Activated effector memory CD4-positive, alpha-beta T cell treated with Interleukin-2 at 50 U/mL for 16 hours (primary cell): ENCODE data around the gene EGLN2.
"Not testable (repeated sequence)": the region's sequence is repeated elsewhere in the genome, so short reads cannot be mapped to it uniquely, and the experiment has no call there.

Experiments used
- DNase-seq: peaks from one replicate; pipeline ENCODE4 v3.0.0-alpha.2; 2020

The EGLN2 gene

GRCh38 chr19:40819479-40820234 is 20.7 kb downstream of the EGLN2 start:
- peak; percentile 52 for DNase-seq

DNA sequence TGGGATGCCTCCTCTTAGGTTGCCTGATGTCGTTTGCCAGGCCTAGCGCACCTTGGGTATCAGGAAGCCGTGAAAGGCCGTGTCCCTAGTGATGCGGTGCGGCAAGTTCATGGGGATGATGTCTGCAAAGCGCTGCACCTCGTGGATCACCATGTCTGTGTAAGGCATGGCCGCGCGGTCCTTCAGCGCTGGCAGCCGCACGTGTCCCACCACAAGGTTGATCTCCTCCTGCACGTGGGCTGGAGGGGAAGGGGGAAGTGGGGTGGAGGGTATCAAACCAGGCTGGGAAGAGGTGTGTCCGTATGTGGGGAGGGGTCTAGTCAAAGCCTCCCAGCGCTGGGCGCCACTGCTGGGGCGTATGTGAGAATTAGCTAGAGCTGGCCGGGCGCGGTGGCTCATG is 23.2 kb downstream of the EGLN2 start:
- no peak for DNase-seq

GRCh38 chr19:40822704-40823553 is 23.9 kb downstream of the EGLN2 start:
- not testable (repeated sequence) for DNase-seq

DNA sequence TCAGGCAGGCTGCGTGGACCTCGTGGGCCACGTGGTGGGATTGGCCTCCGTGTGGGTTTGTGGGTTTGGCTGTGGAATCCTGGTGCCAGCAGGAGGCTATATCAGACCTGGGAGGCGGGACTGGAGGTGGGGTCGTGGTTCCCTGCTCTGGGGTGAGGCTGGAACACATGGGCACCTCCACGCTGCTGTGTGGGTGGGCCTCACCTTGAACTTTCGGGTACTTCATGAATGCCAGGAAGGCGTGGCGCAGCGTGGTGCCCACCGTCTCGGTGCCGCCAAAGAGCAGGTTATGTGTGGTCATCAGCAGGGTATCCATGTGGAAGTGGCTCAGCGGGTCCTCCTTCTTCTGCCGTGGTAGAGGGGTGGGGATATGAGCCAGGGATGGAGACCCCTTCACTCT is 25.9 kb downstream of the EGLN2 start:
- DNase-seq, result not testable (repeated sequence)

GRCh38 chr19:40825460-40826095 is 26.6 kb downstream of the EGLN2 start:
- DNase-seq, result not testable (repeated sequence)

GRCh38 chr19:40826312-40826698 is 27.3 kb downstream of the EGLN2 start:
- DNase-seq, result not testable (repeated sequence)

GRCh38 chr19:40826699-40827385 is 27.9 kb downstream of the EGLN2 start:
- DNase-seq, result peak; percentile 64

- DNase-seq, result no peak
These were observed 28.6 kb downstream of the EGLN2 start for GRCh38 chr19:40827386-40828247.

DNA sequence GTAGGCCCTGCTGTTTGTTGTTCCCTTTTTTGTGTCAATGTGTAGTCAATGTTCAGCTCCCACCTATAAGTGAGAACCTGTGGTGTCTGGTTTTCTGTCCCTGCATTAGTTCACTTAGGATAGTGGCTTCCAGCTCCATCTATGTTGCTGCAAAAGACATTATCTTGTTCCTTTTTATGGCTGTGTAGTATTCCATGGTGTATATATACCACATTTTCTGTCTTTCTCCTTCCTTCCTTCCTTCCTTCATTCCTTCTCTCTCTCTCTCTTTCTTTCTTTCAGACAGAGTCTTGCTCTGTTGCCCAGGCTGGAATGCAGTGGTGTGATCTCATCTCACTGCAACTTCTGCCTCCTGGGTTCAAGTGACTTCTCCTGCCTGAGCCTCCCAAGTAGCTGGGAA is 30.2 kb downstream of the EGLN2 start:
- DNase-seq, result no peak

- DNase-seq, result not testable (repeated sequence)
These were observed 31.8 kb downstream of the EGLN2 start for GRCh38 chr19:40830741-40831140.

GRCh38 chr19:40831502-40832430 is 32.8 kb downstream of the EGLN2 start:
- DNase-seq, result no peak

GRCh38 chr19:40832431-40832790 is 33.4 kb downstream of the EGLN2 start:
- not testable (repeated sequence) for DNase-seq

- DNase-seq, result not testable (repeated sequence)
These were observed 34.9 kb downstream of the EGLN2 start for GRCh38 chr19:40833728-40834533.

- DNase-seq, result no peak
These were observed 37.9 kb downstream of the EGLN2 start for GRCh38 chr19:40836754-40837429.

DNA sequence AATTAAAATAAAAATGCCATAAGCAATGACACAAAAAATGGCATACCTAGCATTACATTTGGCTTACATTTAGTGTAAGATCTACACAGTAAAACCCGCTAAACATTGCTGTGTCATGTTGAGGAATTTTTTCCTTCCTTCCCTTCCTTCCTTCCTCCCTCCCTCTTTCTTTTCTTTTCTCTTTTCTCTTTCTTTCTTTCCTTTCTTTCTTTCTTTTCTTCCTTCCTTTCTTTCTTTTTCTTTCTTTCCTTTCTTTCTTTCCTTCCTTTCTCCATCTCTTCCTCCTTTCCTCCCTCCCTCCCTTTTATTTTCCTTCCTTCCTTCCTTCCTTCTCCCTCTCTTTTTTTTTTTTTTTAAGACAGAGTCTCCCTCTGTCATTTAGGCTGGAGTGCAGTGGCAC is 39.5 kb downstream of the EGLN2 start:
- not testable (repeated sequence) for DNase-seq

DNA sequence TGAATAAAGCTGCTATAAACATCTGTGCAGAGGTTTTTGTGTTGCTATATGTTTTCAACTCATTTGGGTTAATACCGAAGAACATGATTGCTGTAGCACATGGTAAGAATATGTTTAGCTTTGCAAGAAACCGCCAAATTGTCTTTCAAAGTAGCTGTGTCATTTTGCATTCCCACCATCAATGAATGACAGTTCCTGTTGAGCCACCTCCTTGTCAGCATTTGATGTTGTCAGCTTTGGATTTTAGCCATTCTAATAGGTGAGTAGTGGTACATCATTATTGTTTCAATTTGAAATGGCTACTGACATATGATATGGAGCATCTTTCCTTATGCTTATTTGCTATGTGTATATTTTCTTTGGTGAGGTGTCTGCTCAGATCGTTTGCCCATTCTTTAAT is 43.0 kb downstream of the EGLN2 start:
- not testable (repeated sequence) for DNase-seq

DNA sequence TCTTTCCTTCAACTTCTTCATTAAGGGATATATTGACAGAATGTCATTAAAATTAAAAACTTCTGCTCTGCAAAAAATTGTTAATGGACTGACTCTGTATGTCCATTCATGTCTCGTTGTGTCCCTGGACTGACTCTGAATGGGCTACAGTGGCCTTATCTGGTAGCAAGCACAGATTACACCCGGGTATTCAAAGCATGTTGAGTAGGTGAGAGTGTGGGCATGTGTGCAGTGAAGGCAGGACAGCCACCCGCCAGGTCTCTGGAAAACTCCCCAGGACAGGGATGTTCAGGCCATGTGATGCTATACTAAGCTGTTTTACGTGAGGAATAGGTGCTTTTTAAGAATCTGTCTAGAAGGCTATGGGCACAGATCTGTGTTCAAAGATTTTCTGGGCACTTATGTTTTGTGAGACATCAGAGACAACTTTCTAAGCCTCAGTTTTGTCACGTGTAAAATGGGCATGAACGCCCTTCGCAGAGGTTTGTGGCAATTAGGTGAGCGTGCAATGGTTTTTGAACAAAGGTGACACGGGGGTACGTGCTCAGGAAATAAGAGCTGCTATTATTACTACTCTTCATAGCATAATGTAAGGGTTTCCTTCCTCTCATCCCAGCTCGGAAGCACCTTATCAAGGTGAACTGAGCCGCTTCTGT is 44.1 kb downstream of the EGLN2 start:
- DNase-seq, result not testable (repeated sequence)

DNA sequence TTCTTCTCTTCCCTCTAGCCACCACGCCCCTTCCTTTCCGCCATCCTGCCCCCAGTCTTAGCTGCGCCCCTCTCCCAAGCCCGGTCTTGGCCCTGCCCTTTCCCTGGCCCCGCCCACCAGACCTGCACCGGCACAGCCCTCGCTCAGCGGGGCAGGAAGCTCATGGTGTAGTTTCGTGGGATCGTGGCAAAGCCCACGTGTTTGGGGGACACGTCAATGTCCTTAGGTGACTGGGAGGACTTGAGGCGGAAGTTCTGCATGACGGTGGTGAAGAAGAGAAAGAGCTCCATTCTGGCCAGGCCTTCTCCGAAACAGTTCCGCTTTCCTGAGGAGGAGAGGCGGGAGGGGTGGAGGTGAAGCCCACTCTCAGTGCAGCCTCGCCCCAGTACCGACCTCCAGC is 44.7 kb downstream of the EGLN2 start:
- peak; percentile 69 for DNase-seq

DNA sequence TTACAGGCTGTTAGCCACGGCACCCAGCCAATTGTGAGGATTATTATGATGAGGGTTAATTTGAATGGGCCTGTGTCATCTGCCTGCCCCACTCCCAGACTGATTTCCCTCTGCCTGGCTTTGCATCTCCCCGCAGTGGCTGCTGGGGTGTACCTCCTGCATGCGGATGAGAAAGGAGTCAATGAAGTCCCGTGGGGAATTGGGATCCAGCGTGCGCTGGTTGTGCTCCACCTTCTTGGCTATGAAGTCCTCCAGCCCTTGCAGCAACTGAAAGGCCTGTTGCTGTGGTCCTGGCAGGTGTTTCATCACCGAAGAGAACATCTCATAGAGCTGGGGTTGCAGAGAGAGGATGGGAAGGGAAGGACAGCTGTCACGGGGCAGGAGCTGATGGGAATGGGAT is 47.7 kb downstream of the EGLN2 start:
- DNase-seq, result not testable (repeated sequence)
